ENCODE data around the gene HPSE2. TPM values are rescaled to one million over a fixed set of nuclear protein-coding genes. Genes with fewer than 3 reads are reported as not detected.

The HPSE2 gene
- total and polyA plus RNA-seq, 2 of the 8 experiments (the other 6 are each of a cell fraction or from before 2014, with no cell fraction given), result 0.41 to 0.58 TPM

- CTCF ChIA-PET (ENCODE audit: partially characterized antibody), result interaction anchor here (1.0 to 1.1 kb wide), 2 partner anchors 288 to 427 kb away, joined by 3 read pairs; no protein-coding TSS in a partner anchor
- H2BK5ac ChIP-seq (ENCODE audit: low read depth, low read length), result no peak overlapping the region
- no peak overlapping the region for H3K14ac ChIP-seq (ENCODE audit: insufficient read length)
- H3K27me3 ChIP-seq (replicated peaks in 1 of 4; ENCODE audit: control insufficient read depth in 3 of 4, extremely low read depth in 1 of 4, insufficient read depth in 3 of 4, low read length in 3 of 4), result no peaks in the 10 kb centered on the region
- H3K23me2 ChIP-seq (ENCODE audit: low read depth, low read length), result no peaks in the 10 kb centered on the region
- no peak overlapping the region for H4K5ac ChIP-seq (ENCODE audit: insufficient read length, low read depth, low read length)
- no peak overlapping the region for H4K91ac ChIP-seq (replicated peaks; ENCODE audit: insufficient read length, low read length)
- no peak overlapping the region for H3K4me2 ChIP-seq (ENCODE audit: insufficient read depth in 1 of 2, low read depth in 2 of 2, low read length in 2 of 2)
- TF ChIP-seq ZNF274 (IDR thresholded peaks at IDR 0.05; ENCODE audit: borderline replicate concordance, extremely low read depth, low read length), result no peak
- peak; percentile 41 to 52 for TF ChIP-seq RAD21 (IDR thresholded peaks at IDR 0.05 in 1 of 2, conservative IDR thresholded peaks at IDR 0.05 in 1 of 2; ENCODE audit: low read depth in 2 of 2, low read length in 2 of 2)
- H2BK15ac ChIP-seq (ENCODE audit: low read length), result no peak overlapping the region
- H3K4ac ChIP-seq (replicated peaks; ENCODE audit: insufficient read length, low read depth, low read length), result no peak overlapping the region
- no peak overlapping the region for H3K23ac ChIP-seq (ENCODE audit: insufficient read length)
- no peak overlapping the region for H3K56ac ChIP-seq (replicated peaks; ENCODE audit: insufficient read length, low read depth, low read length)
- H3K79me1 ChIP-seq (ENCODE audit: low read depth, low read length), result no peaks in the 10 kb centered on the region
- H2BK12ac ChIP-seq (ENCODE audit: low read depth, low read length), result no peak overlapping the region
- no peak overlapping the region for H3K18ac ChIP-seq (ENCODE audit: extremely low read depth, low read length)
- H2BK120ac ChIP-seq (replicated peaks; ENCODE audit: low read depth, low read length), result no peak overlapping the region
- H4K20me1 ChIP-seq (replicated peaks in 1 of 2; ENCODE audit: control insufficient read depth in 1 of 2, insufficient read depth in 2 of 2, low read length in 2 of 2), result no peaks in the 10 kb centered on the region
- no peak overlapping the region for H2BK20ac ChIP-seq (ENCODE audit: low read length)
- H3K4me3 ChIP-seq (ENCODE audit: extremely low read depth in 1 of 4, insufficient read depth in 2 of 4, low read depth in 3 of 4, low read length in 4 of 4), result no peak overlapping the region
- H3K9ac ChIP-seq (replicated peaks in 1 of 4; ENCODE audit: extremely low read depth in 1 of 4, low read depth in 3 of 4, low read length in 3 of 4), result no peak overlapping the region
- DNase-seq (ENCODE audit: low read depth in 1 of 2, low spot score in 2 of 2), result no peak
- H4K8ac ChIP-seq (ENCODE audit: extremely low read depth, insufficient read depth, low read length), result no peak overlapping the region
- no peaks in the 10 kb centered on the region for H3K36me3 ChIP-seq (ENCODE audit: control insufficient read depth in 2 of 4, insufficient read depth in 4 of 4, low read length in 3 of 4)
- H3K9me3 ChIP-seq (ENCODE audit: insufficient read depth in 2 of 2, low read depth in 1 of 2, low read length in 1 of 2), result no peaks in the 10 kb centered on the region
- H3K27ac ChIP-seq (ENCODE audit: low read depth, low read length), result no peak overlapping the region
- WGBS, 2 experiments (ENCODE audit: extremely low coverage in 1 of 2, insufficient coverage in 1 of 2, insufficient read length in 1 of 2, insufficient replicate concordance in 2 of 2, low coverage in 1 of 2, low lambda C conversion rate in 2 of 2, missing lambda C conversion rate in 1 of 2), result 91% methylated on average over 2 of the region's 2 CpGs; no CpG with 5 or more reads in 1 of the 2 experiments
- no peaks in the 10 kb centered on the region for H3K79me2 ChIP-seq (ENCODE audit: control insufficient read depth in 1 of 2, insufficient read depth in 2 of 2, low read length in 2 of 2)
- POLR2A ChIA-PET (ENCODE audit: partially characterized antibody), result no interaction called here
- H3K4me1 ChIP-seq (replicated peaks in 1 of 4; ENCODE audit: control insufficient read depth in 3 of 4, insufficient read depth in 4 of 4, low read length in 3 of 4), result no peaks in the 10 kb centered on the region
- FAIRE-seq, result no peak
- H2AK5ac ChIP-seq (ENCODE audit: low read depth, low read length), result no peak overlapping the region
- H2AFZ ChIP-seq (ENCODE audit: low read length), result no peak overlapping the region
Observed at GRCh38 chr10:98745645-98746044, 490.0 kb downstream of the HPSE2 start.

Measured in H1 (cell line).